Stimulated activated CD4-positive, alpha-beta T cell treated with anti-CD3 and anti-CD28 coated beads, TNF-alpha, amount 100 ng/mL, for 4 hours (primary cell): ENCODE measurements around the gene PHPT1.
"Not testable (repeated sequence)": the region's sequence is repeated elsewhere in the genome, so short reads cannot be mapped to it uniquely, and the experiment has no call there.

Experiments
- DNase-seq, 3 experiments: peaks; one replicate each; pipeline ENCODE4 v3.0.0-alpha.2; 2020; ENCODE audit warnings: low read depth in 3 of 3

PHPT1 gene

DNA sequence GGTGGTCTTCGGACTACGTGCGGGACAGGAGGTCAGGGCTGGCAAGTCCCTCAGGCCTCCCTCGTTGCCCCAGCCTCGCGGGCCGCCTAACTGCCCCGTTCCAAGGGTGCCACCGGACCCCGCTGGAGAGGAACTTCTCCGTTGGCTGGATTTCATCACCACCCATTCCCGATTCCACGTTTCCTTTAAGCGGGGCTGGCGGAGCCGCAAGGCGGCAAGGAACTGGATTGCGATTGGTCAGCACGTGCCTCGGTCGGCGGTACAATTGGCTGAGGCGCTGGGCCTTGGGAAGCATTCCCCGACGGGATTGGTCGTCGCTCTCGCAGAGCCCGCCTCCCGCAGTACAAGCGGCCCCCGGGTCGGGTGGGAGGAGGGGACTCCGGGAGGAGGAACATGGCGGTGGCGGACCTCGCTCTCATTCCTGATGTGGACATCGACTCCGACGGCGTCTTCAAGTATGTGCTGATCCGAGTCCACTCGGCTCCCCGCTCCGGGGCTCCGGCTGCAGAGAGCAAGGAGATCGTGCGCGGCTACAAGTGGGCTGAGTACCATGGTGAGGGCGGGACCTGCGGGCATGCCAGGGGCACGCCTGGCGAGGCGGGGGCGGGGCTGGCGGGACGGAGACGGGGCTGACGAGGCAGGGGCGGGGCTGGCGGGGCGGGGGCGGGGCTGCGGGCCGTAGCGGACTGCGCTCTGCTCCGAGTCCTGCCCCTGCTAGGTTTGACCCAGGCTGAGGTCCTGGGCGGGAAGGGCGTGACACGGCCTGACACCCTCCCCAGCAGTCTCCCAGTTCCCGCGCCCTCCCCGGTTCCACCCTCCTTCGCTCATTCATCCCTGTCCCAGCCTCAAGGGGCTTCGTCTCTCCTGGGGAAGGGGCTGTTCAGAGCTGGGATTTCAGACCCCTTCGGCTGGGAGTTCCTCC, at the start of gene PHPT1:
TSS of gene PHPT1 (plus strand) at position 372 of the 922 bp plus-strand sequence. CDS start at position 394, 22 bp downstream.
- peak; percentile 94 to 95 (median 94) for DNase-seq

- peak; percentile 83 to 84 (median 83) for DNase-seq
Observed at GRCh38 chr9:136799854-136800657, 49.2 kb upstream of the PHPT1 start.

GRCh38 chr9:136802321-136802720, 46.9 kb upstream of the PHPT1 start:
- no peak for DNase-seq

DNA sequence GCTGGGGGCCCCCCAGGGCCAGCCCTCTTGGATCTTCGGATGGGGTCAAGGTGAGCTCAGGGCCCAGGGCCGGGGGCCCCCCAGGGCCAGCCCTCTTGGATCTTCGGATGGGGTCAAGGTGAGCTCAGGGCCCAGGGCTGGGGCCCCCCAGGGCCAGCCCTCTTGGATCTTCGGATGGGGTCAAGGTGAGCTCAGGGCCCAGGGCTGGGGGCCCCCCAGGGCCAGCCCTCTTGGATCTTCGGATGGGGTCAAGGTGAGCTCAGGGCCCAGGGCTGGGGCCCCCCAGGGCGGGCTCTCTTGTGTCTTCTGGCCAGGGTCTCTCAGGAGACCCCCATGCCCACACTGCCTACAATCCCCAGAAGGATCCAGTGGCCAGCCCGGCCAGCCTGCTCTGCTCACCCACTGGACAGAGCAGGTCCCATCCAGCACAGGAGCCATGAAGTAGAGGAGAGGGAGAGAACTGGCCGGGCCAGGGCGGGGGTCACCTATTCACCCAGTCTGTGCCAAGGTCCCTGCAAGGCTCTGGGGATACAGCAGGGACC, 46.1 kb upstream of the PHPT1 start:
- not testable (repeated sequence) for DNase-seq

DNA sequence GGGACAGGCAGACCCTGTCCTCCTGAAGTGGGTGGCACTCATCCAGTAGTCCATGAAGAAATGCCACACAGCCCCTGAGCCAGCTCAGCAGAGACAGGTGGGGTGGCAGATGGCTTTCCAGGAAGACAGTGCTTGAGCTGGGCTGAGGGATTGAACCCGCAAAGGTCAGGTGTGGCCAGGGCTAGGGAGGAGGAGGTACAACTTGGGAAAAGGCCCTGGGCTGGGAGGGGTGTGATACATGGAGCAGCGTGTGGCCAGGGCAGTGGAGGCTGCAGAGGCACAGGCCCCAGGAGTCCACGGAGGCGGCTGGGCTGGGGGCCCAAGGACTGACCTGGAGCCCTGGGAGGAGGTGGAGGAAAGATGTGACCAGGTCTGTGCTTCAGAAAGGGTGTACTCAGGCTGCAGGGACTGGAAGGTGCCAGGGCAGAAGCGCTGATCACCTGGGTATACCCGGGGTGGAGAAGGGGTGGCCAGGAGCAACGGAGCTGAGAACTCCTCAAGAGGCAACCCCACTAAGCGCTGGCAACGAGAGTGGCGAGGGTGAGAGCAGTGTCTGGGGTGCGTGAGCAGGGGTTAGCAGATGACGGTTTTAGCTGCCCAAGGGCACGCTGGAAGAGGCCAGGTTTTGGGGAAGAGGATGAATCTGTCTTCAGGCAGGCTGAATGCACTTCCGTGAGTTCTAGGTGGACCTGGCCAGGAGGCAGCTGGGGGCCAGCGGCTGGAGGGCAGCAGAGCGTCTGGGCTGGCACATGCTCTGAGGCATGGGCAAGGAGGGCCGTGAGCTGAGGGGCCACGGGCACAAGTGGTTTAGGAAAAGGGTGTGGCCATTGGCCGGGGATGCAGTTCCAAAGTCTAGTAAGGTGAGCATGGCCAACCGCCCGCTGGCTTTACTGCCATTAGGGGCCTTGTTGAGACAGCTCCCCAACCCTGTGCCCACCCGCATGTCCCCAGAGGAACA, 45.4 kb upstream of the PHPT1 start:
- DNase-seq, result no peak

- DNase-seq, result no peak
Observed at GRCh38 chr9:136804509-136805206, 44.6 kb upstream of the PHPT1 start.

DNA sequence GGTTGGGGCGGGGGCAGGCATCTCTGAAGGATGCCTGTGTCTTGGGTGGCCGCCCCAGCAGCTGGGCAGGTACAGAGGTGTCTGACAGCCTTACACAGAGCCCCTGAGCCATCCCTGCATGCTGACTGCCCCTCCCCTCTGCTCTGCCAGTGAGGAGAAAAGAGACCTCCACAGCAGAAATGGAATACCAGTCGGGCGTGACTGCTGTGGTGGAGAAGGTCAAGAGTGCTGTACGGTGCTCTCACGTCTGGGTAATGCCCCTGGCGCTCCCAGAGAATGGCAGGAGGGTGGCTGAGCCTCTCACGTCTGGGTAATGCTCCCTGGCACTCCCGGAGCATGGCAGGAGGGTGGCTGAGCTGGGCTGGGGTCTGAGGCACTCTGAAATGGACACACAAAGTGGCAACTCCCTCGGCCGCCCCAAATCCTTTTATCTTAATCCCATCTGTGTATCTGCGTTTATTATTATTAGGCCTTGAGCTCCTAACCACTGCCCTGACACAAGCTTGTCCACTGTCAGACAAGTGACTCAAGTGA, 43.9 kb upstream of the PHPT1 start:
- DNase-seq, result no peak

GRCh38 chr9:136806067-136806466, 43.1 kb upstream of the PHPT1 start:
- no peak for DNase-seq

DNA sequence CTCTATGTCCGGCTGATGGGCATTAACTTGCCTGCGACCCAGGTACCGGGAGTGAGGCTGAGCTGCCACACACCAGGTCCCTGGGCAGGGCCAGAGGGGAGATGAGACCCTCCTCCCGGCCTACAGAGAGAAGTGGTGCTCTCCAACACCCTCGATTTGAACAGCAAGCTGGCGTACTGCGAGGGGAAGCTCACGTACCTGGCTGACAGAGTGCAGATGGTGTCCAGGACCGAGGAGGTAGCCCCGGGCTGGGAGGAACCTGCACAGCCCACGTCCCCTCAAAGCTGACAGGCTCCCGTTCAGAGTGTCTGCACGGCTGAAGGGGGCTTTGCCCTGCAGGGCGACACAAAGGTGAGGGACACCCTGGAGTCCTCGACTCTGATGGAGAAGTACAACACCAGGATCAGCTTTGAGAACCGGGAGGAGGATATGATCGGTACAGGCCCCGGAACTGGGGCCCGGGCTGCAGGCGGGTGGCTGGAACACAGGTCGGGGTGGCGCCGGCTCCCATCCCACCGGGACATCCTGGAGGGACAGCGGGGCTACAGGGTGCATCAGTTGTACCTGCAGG, 42.5 kb upstream of the PHPT1 start:
- no peak for DNase-seq

DNA sequence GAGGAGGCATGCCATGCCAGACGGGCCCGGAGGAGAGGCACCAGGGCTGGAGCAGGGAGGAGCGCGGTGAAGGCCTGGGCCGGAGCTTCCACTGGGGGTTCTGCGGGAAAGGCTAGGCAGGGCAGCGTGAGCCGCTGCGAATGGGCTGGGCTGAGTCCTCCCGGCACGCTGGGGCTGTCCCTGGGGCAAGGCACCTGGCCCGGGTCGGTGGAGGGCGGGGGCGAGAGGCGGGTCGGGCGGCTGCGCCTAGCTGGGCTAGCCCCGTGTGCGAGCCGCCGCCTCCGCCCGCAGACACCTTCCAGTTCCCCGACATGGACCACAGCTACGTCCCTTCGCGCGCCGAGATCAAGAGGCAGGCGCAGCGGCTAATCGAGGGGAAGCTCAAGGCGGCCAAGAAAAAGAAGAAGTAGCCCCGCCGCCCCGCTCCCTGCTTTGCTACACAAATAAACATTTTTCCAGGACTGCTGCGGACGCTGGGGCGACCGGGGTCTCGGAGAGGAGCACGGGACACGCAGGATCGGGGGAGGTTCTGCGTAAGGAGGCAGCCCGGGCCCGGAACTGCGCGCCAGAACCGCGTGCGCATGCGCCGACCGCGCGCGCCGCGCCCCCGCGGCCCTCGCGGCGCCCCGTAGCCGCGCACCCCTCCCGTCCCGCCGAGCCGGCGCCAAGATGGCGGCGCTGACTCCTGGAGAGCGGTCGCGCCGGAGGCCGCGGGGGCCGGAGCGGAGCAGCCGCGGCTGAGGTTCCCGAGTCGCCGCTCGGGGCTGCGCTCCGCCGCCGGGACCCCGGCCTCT, 41.7 kb upstream of the PHPT1 start, which contains the start of gene RABL6:
TSS of gene RABL6 (plus strand) at position 668 of the 794 bp plus-strand sequence. CDS start 249 bp downstream, outside the sequence.
- peak; percentile 66 to 77 (median 70) for DNase-seq

DNA sequence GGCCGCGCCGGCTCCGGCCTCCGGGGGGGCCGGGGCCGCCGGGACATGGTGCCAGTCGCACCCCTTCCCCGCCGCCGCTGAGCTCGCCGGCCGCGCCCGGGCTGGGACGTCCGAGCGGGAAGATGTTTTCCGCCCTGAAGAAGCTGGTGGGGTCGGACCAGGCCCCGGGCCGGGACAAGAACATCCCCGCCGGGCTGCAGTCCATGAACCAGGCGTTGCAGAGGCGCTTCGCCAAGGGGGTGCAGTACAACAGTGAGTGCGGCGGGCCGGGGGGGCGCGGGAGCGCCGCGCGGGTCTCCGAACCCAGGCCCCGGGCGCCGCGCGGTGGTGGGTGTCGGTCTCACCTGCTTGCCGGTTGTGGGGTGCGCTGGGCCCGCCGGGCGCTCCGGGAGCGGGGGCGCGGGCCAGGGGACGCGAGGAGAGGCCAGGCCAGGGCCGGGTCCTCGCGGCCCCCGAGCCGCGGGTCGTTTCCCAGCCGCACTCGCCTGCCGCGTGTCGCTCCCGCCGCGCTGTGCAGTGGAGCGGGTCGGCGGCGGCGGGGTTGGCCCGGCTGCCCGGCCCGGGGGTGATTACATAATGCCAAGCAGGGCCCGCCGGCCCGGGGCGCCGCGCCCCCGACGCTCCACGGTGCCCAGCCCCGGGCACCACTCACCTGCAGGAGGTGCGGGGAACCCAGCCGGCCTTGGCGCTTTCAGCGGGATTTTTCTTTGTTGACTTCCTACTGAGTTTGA, 41.0 kb upstream of the PHPT1 start:
- peak in 2 of 3 experiments; percentile 28 to 42 for DNase-seq

DNA sequence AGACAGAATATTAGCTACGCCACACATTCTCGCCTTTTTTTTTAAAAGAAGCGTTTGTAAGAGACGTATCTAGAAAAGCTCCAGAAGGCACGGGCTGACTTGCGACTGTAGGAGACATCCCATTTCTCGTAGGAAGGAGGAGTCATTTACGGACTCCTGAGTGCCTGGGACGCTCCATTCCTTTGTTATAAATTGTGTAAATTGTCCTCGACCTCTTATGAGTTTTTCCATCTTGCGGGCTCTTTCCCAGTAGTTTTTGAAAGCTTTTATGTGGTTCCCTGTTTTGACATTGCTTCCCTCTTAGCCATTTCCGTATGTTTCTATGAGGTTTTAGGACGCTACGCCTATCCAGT, 40.4 kb upstream of the PHPT1 start:
- no peak for DNase-seq

DNA sequence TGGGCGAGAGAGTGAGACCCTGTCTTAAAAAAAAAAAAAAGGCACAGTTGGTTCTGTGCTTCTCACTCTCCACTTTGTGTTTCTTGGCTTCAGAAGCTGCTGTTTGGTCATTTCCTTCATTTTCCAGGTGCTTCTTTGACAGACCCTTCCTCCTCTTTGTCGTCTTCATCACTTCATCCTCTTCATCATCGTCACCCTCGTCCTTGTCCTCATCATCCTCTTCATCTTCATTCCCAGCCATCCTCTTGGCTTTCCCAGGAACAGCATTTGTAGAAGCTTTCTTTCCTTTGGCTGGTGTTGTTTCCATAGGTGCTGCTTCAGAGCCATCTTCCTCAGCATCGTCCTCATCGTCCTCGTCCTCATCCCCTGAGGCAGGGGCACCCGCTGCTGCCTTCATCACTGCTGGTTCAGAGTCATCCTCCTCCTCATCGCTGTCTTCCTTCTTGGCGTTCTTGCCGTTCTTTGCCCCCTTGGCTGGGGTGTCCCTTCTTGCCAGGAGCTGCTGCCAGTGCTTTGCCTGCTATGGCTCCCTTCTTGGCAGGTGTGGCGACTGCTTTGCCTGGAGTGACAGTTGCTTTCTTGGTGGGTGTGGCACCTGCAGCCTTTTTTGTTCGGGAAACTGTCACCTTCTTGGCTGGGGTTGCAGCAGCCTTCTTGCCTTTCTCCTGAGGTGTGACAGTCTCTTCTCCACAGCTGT, 34.3 kb upstream of the PHPT1 start:
- no peak for DNase-seq

DNA sequence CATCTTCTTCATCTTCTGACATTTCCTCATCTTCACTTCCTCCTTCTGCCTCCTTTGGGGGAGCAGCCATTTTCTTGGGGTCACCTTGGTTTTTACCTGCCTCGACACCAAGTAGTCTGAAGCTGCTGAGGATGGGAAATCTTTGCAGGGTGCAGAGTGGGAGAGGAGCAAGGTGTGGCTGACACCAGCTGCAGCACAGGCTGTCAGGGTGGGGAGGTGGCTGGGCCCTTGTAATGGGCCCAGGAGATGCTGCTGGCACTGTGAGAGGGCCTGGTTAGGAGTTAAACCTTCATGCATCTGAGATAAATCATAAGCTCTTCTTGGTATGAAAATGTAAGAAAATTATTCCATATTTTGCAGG, 33.8 kb upstream of the PHPT1 start:
- DNase-seq, result no peak

GRCh38 chr9:136820971-136821825, 28.0 kb upstream of the PHPT1 start:
- DNase-seq, result no peak

GRCh38 chr9:136821826-136822544, 27.2 kb upstream of the PHPT1 start:
- no peak for DNase-seq
